Spinal cord (tissue), 10 donors: ENCODE measurements around the gene FAM13B. TPM values are rescaled to one million over a fixed set of nuclear protein-coding genes. Genes with fewer than 3 reads are reported as not detected.
"Not testable (repeated sequence)": the region's sequence is repeated elsewhere in the genome, so short reads cannot be mapped to it uniquely, and the experiment has no call there.

Experiments
- DNase-seq, 6 donors: peaks; one replicate each; pipeline versions ENCODE4 v3.0.0 to v3.0.0-alpha.2; 2013 to 2015; ENCODE audit warnings: low spot score in 6 of 6, low read depth in 4 of 6
- H3K27ac ChIP-seq: one replicate; pipeline ENCODE4 v1.5.1; 2013; ENCODE audit warnings: low read depth, low read length, control low read depth
- H3K27me3 ChIP-seq: one replicate; pipeline ENCODE4 v1.6.1; 2013; ENCODE audit warnings: low read length; ENCODE audit not compliant: control insufficient read depth, insufficient read depth
- H3K36me3 ChIP-seq: one replicate; pipeline ENCODE4 v1.6.1; 2013; ENCODE audit warnings: low read length; ENCODE audit not compliant: control insufficient read depth, insufficient read depth
- H3K4me1 ChIP-seq: one replicate; pipeline ENCODE4 v1.6.1; 2013; ENCODE audit warnings: low read length; ENCODE audit not compliant: control insufficient read depth, insufficient read depth
- H3K4me3 ChIP-seq: one replicate; pipeline ENCODE4 v1.5.1; 2013; ENCODE audit warnings: low read depth, low read length, control low read depth
- H3K9me3 ChIP-seq: one replicate; pipeline ENCODE4 v1.6.1; 2013; ENCODE audit warnings: low read length; ENCODE audit not compliant: control insufficient read depth, insufficient read depth
- WGBS: methylation state at CpG from one replicate; pipeline ENCODE4 v1.1.5; 2013; ENCODE audit warnings: missing lambda C conversion rate; ENCODE audit not compliant: insufficient coverage; 5-methylcytosine and 5-hydroxymethylcytosine counted together
- polyA plus RNA-seq, 2 donors: library from polyadenylated mRNA; unstranded; fragments of 120-200 nt; gene quantifications; one replicate each; pipeline ENCODE4 v1.2.1, GENCODE V29; 2013; ENCODE audit not compliant: insufficient read length in 2 of 2
- total RNA-seq, 2 donors: library from RNA; depleted of rRNA in 1 of 2; stranded (reverse); fragments of 120-200 nt in 1 of 2; fragments of >200 nt in 1 of 2; gene quantifications; one replicate each; pipeline versions ENCODE4 v1.2.3 to v1.2.4, GENCODE V29; 2013 to 2014
- donor health status: healthy.

Gene FAM13B
- total and polyA plus RNA-seq, 4 donors, result 39.5 to 92.9 (median 72.1) TPM

GRCh38 chr5:138064526-138064925 lies 31.6 kb upstream of the FAM13B start:
- Histone ChIP-seq H3K4me3 (no peak overlapping the region), H3K27ac (no peak overlapping the region), H3K4me1 (no peaks in the 10 kb centered on the region), H3K9me3 (no peaks in the 10 kb centered on the region), H3K27me3 (no peaks in the 10 kb centered on the region), H3K36me3 (no peaks in the 10 kb centered on the region)
- DNase-seq, result no peak

- 0% methylated on average over 7 of the region's 13 CpGs for WGBS
- Histone ChIP-seq H3K4me3 (peak overlapping the region; percentile 31), H3K27ac (peak overlapping the region; percentile 26), H3K9me3 (no peaks in the 10 kb centered on the region), H3K36me3 (no peaks in the 10 kb centered on the region), H3K4me1 (peaks cover 4% of the 10 kb centered on the region), H3K27me3 (no peaks in the 10 kb centered on the region)
- peak in 5 of 6 donors; percentile 57 to 96 (median 81) for DNase-seq
Observed at GRCh38 chr5:138054847-138055558, 22.1 kb upstream of the FAM13B start.

- no peak overlapping the region for H3K27ac ChIP-seq
Observed at GRCh38 chr5:138054206-138054605, 21.3 kb upstream of the FAM13B start.

GRCh38 chr5:138053554-138053953 lies 20.7 kb upstream of the FAM13B start:
- no peak overlapping the region for H3K4me3 ChIP-seq
- peaks cover 4% of the 10 kb centered on the region for H3K4me1 ChIP-seq
- H3K27me3 ChIP-seq, result no peaks in the 10 kb centered on the region
- H3K27ac ChIP-seq, result no peak overlapping the region
- DNase-seq, result no peak
- no peaks in the 10 kb centered on the region for H3K9me3 ChIP-seq
- WGBS, result no CpG with 5 or more reads among the region's 3 CpGs
- no peaks in the 10 kb centered on the region for H3K36me3 ChIP-seq

More at GRCh38 chr5:138054206-138054605, 21.3 kb upstream of the FAM13B start:
- Histone ChIP-seq H3K36me3 (no peaks in the 10 kb centered on the region), H3K4me3 (no peak overlapping the region), H3K27me3 (no peaks in the 10 kb centered on the region), H3K4me1 (peaks cover 4% of the 10 kb centered on the region), H3K9me3 (no peaks in the 10 kb centered on the region)
- DNase-seq, result no peak
- WGBS, result 0% methylated on average over 1 of the region's 3 CpGs

DNA sequence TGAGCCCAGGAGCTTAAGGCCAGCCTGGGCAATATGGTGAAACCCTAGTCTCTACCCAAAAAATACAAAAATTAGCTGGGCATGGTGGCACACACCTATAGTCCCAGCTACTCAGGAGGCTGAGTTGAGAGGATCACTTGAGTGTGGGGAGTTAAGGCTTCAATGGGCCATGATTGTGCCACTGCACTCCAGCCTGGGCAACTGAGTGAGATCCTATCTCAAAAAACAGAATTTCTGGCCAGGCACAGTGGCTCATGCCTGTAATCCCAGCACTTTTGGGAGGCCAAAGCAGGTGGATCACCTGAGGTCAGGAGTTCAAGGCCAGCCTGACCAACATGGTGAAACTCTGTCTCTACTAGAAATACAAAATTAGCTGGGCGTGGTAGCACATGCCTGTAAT lies 19.8 kb upstream of the FAM13B start:
- DNase-seq, H3K27me3 ChIP-seq, H3K36me3 ChIP-seq, H3K27ac ChIP-seq, H3K9me3 ChIP-seq, H3K4me3 ChIP-seq, H3K4me1 ChIP-seq: not testable (repeated sequence)
- WGBS, result 100% methylated on average over 1 of the region's 1 CpG

DNA sequence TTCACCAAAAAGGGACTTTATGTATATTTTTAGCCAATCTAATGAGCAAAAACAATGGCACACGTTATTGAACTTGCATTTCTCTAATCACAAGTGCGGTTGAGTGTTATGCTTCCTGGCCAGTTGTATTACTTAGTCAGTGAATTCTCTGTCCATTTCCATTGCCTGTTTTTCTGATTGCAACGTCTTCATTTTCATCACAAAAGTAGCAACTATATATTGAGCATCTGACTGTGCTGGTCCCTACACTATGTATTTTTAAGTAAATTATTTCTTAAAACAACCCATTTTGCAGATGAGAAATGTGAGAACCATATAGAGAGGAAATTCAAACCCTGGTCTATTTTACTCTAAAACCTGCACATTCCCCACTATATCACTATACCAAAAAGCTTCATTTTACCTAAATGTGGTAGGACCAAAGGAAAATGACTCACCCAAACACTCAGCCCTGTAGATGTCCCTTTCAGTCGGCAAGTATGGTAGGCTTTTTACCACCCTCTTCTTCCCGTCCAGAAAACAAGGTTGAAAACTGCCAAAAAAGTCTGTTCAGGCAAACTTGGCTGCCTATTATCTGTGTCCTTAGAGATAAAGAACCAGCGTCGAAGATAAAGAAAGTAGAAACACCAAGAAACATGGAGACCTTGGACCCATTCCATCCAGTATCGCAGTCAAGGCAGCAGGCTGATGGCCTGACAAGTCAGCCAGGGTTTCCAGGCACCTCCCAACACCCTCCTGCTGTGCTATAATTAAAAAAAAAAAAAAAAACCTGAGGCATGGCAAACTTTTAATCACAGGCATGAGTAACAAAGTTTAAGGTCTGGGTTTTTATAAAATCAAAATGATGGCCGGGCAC lies 18.8 kb upstream of the FAM13B start:
- no peak overlapping the region for H3K27ac ChIP-seq
- H3K36me3 ChIP-seq, result no peaks in the 10 kb centered on the region
- no peaks in the 10 kb centered on the region for H3K27me3 ChIP-seq
- 63% methylated on average over 3 of the region's 9 CpGs for WGBS
- H3K4me1 ChIP-seq, result peaks cover 4% of the 10 kb centered on the region
- H3K4me3 ChIP-seq, result no peak overlapping the region
- no peak for DNase-seq
- no peaks in the 10 kb centered on the region for H3K9me3 ChIP-seq

GRCh38 chr5:138045283-138045682 lies 12.4 kb upstream of the FAM13B start:
- no CpG with 5 or more reads among the region's 3 CpGs for WGBS
- H3K36me3 ChIP-seq, H3K27me3 ChIP-seq, DNase-seq, H3K27ac ChIP-seq, H3K4me3 ChIP-seq, H3K9me3 ChIP-seq, H3K4me1 ChIP-seq: not testable (repeated sequence)

GRCh38 chr5:138038826-138039225 lies 5.9 kb upstream of the FAM13B start:
- H3K27me3 ChIP-seq, result no peaks in the 10 kb centered on the region
- WGBS, result no CpG with 5 or more reads among the region's 1 CpG
- DNase-seq, result no peak
- H3K27ac ChIP-seq, result peak overlapping the region; percentile 42
- no peaks in the 10 kb centered on the region for H3K9me3 ChIP-seq
- H3K4me1 ChIP-seq, result peaks cover 4% of the 10 kb centered on the region
- H3K36me3 ChIP-seq, result no peaks in the 10 kb centered on the region
- H3K4me3 ChIP-seq, result no peak overlapping the region

- Histone ChIP-seq H3K4me1 (peaks cover 4% of the 10 kb centered on the region), H3K27me3 (no peaks in the 10 kb centered on the region), H3K27ac (peak overlapping the region; percentile 42), H3K9me3 (no peaks in the 10 kb centered on the region), H3K36me3 (no peaks in the 10 kb centered on the region), H3K4me3 (no peak overlapping the region)
- DNase-seq, result no peak
- 83% methylated on average over 1 of the region's 1 CpG for WGBS
Observed at GRCh38 chr5:138037907-138038633, 5.2 kb upstream of the FAM13B start.
